ENCODE measurements around the gene MCTP1. TPM values are rescaled to one million over a fixed set of nuclear protein-coding genes. Genes with fewer than 3 reads are reported as not detected.

The MCTP1 gene
- total RNA-seq, 1 donor from 2014 or later, result 9.9 TPM

GRCh38 chr5:95075111-95075510 lies 209.8 kb downstream of the MCTP1 start:
- DNase-seq (ENCODE audit: low spot score), result no peak

- no peak for DNase-seq (ENCODE audit: low spot score)
Measured at GRCh38 chr5:95072281-95072680, 212.6 kb downstream of the MCTP1 start.

- no peak for DNase-seq (ENCODE audit: low spot score)
Measured at GRCh38 chr5:95070866-95071265, 214.0 kb downstream of the MCTP1 start.

GRCh38 chr5:95070453-95070852 lies 214.4 kb downstream of the MCTP1 start:
- DNase-seq (ENCODE audit: low spot score), result no peak

DNA sequence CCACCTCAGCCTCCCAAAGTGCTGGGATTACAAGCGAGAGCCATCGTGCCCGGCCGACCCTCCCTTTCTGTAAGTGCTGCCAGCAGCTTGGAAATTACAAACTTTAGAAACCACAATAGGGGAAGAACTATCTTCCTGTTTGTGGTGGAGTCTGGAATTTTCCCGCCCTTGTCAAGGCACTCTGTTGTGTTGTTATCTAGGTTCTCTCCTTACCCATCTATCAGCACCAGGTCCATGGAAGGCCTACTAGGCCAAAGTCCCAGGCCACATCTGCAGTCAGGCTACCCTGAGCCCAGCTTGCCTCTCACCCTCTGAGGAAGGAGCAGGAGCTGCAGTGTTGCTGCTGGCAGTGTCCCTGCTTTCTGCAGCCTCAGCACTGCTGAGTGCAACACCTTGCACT lies 214.9 kb downstream of the MCTP1 start:
- no peak for DNase-seq (ENCODE audit: low spot score)

- no peak for DNase-seq (ENCODE audit: low spot score)
Measured at GRCh38 chr5:95069021-95069420, 215.9 kb downstream of the MCTP1 start.

DNA sequence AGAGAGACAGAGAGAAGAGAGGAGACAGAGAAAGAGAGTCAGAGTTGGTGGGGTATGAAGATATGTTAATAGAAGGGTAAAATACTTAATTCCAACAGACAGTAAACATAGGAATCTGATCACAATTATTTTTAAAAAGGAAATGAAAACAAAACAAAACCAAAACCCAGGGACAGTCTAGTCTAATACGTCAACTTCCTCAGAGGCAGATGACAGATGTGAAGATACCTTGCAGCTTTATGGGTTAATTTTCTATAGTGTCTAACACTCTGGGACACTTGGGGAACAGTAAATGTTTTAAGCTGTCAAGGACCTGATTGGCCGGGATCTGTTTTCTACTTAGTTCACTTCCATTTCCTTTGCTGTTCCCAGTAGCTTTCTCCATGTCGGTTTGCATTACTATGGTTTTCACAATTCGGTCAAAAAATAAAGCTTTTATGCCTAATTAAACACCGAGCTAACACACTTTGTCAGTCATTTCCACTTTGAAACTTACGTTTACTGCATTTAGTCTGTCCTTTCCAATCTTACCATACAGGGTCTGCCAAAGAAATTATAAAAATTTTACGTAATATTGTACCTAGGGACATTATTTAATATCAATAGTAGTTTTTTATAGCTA lies 216.5 kb downstream of the MCTP1 start:
- no peak for DNase-seq (ENCODE audit: low spot score)

- DNase-seq (ENCODE audit: low spot score), result no peak
Measured at GRCh38 chr5:95066048-95066447, 218.8 kb downstream of the MCTP1 start.

DNA sequence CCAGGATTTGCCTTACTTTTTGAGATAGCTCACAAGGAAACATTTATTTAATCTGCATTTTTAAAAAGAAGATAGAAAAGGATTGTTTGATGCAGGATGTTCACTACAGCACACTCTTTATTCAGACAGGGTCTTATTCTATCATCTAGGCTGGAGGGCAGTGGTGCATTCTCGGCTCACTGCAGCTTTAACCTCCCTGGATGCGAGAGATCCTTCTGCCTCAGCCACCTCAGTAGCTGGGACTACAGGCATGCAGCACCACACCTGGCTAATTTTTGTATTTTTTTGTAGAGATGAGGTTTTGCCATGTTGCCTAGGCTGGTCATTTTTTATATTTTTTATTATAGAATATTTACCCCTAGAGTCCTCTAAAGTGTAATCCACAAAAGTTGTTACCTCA lies 221.4 kb downstream of the MCTP1 start:
- no peak for DNase-seq (ENCODE audit: low spot score)

DNA sequence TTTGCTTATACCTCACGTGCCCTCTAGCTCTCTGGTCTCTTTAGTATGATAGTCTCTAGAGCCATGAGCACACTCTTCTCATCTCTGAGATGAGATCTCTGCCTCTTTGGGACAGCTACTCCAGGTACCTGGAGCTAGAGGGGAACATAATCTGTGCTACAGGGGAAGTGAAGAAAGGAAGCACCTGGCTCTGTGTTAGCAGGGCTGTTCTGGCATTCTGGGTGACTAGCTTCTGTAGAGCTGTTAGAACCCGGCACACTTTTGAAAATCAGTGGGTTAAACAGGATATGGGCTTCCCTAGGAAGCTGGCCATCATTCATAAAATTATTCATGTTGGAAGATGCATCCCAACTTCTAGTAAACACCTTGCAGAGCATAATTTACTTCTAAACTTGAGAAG lies 224.8 kb downstream of the MCTP1 start:
- DNase-seq (ENCODE audit: low spot score), result no peak

GRCh38 chr5:95059636-95060035 lies 225.3 kb downstream of the MCTP1 start:
- no peak for DNase-seq (ENCODE audit: low spot score)

- DNase-seq (ENCODE audit: low spot score), result no peak
Measured at GRCh38 chr5:95057615-95058014, 227.3 kb downstream of the MCTP1 start.

- DNase-seq (ENCODE audit: low spot score), result no peak
Measured at GRCh38 chr5:95053253-95053652, 231.6 kb downstream of the MCTP1 start.

- no peak for DNase-seq (ENCODE audit: low spot score)
Measured at GRCh38 chr5:95050708-95051107, 234.2 kb downstream of the MCTP1 start.

DNA sequence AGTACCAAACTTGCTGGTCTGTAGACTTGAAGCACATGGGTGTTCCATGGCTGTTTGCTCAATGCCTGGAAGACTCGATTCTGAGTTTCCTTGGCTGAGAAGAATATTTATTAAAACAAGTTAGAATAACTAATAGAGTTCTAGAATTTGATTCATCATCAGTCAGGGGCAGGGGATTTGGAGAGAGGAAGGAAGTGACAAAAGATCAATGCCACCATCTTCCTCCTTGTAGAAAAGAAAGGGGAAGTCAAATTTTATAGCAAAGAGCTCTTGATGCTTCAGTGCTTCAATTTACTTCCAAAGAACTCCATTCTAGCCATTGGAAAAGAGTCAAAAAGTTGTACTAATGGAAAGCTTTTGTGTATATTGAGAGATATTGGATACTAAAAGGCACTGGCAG lies 236.3 kb downstream of the MCTP1 start:
- DNase-seq (ENCODE audit: low spot score), result no peak

- no peak for DNase-seq (ENCODE audit: low spot score)
Measured at GRCh38 chr5:95045181-95045965, 239.5 kb downstream of the MCTP1 start.

DNA sequence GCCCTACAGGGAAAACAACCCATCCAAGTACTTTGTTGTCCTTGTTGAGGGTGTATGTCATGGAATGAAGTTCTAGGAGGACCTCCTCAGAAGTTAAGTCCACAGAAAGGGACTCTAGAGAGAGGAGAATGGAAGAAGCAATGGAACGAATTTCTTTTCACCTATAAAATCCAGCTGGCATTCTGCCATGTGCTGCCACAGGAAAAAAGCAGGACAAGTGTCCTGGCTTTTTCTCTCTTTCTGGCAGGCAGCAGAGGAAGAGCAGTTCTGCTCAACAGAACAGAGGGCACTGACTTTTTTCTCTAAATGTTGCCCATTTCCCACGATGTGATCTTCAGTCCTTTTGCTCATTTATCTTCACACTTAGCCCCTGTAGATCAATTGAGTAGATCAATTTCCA lies 240.8 kb downstream of the MCTP1 start:
- DNase-seq (ENCODE audit: low spot score), result no peak

DNA sequence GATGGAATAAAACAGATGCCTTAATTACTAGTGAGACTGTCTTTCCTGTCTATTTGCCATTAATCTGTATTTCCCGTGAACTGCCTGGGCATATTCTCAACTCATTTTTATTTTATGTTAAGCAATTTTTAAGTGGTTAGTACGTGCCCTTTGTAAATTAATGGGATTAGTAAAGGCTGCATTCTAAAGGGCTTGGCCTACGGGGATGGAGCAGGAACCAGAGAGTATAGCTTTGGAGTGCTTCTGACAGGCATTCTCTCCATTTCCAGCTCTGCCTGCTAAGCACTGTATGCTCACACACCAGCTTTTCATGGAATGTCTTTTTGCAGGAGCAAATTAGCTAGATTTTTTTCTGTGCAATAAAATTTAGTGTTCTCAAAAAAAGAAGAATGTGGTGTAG lies 241.2 kb downstream of the MCTP1 start:
- no peak for DNase-seq (ENCODE audit: low spot score)

DNA sequence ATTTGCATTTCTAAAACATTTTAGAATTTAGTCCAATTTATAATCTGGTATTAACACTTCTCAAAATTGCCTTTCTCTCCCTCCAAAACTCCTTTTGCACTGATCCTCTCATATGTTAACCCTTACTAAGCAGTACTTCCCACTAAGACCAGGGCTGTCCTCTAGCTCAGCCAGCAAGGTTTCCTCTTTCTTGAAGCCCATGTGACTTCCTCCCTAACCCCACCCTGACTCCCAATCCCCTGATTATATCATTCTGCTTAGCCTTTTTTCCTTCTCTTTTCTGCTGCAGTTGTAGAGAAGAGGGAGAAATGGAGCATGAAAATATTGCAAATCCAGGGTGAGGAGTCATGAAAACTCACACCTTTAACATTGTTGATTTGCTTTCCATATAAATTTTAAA lies 241.7 kb downstream of the MCTP1 start:
- no peak for DNase-seq (ENCODE audit: low spot score)

DNA sequence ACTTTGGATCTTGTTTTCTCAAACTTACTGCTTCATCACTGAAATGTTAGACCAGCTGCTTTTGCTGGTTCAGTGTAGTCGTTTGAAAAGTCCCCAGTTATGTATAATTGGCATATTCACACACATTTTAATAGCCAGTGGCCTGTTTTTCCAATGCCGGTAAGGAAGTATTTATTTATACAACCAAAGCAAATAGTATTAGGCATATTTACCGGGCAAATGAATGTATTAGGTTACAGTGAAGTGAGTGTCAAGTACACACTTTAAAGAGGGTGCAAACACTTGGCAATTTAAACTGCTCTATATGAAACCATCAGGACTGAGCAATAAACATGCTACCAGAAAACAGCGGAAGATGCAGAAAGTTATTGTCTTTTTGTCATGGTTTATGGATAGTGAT lies 242.9 kb downstream of the MCTP1 start:
- DNase-seq (ENCODE audit: low spot score), result no peak

DNA sequence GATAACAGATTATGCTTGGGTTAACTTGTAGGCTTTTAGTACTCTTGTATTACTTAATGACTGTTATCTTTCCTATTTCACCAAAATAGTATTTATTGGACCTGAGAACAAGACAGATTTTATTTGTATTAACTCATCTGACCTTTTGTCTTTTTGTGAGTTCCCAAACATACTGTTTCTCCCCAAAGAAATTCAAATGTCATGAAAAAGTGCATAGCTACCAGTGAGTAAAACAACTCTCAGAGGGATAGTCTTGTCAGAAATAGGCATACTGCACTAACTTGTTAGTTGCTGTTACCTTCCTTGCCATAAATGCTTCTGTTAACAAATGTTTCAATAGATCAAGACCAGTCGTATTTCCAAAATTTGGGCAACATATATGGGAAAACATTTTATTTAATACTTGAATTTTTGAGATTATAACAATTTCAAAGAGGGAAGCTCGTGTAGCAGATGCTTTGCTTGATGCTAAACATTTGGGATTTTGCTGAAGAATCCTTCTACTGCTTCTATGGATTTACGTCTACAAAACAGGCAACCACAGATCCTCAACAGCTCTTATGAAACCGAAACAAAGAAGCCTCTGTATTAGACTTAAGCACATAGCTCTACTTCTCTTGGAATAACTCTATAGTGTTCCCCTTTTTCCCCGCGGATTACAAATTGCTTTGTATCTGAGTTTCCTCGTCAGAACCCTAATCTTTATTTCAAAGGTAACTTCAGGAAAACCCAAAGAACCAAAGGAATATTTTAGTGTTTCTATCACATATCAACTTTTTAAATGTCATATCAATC lies 248.8 kb downstream of the MCTP1 start:
- no peak for DNase-seq (ENCODE audit: low spot score)

DNA sequence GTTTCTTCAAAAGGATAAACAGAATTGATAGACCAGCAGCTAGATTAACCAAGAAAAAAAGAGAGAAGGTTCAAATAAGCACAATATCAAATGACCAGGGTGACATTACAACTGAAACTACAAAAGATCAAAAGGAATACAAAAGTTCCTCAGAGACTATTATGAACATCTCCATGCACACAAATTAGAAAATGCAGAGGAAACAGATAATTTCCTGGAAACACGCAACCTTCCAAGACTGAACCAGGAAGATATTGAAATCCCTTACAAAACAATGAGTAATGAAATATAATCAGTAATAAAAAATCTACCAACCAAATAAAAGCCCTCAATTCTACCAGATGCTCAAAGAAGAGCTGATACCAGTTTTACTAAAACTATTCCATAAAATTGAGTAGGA lies 252.1 kb downstream of the MCTP1 start:
- DNase-seq (ENCODE audit: low spot score), result no peak

Measured in mucosa of gallbladder (tissue), 1 donor.